IMR-90 (cell line): ENCODE results near the gene MIER2. TPM values are rescaled to one million over a fixed set of nuclear protein-coding genes. Genes with fewer than 3 reads are reported as not detected.
A peak's percentile ranks its signal among the peaks of the same experiment; 100 is the strongest.

Experiments used
- ATAC-seq: fragments of 200-7000 bp; cut with Tn5 transposase; 2 replicates; pipeline ENCODE4 v1.9.1; 2020; ENCODE audit warnings: low read depth, mild to moderate bottlenecking, moderate library complexity
- BruUV-seq: library from RNA; stranded (reverse); fragments of 400-500 nt; replicated peaks from 2 replicates; lab custom pipeline; 2021; lab: Mats Ljungman, UMichigan
- CTCF ChIA-PET: fragments of 300-600 bp; formaldehyde crosslinking; extraction: SDS; loops from one replicate; lab custom pipeline; 2021; ENCODE audit warnings: antibody characterized with exemption; lab: Yijun Ruan, JAX
- POLR2A ChIA-PET: fragments of 300-600 bp; sonication (Branson Sonifier 250); formaldehyde crosslinking; loops from one replicate; lab custom pipeline; 2022; ENCODE audit warnings: antibody characterized with exemption; ENCODE audit not compliant: unreplicated experiment; lab: Charles Lee
- DNase-seq: peaks from one replicate; pipeline ENCODE4 v3.0.0; 2013
- H2AFZ ChIP-seq: replicated peaks from 2 replicates; pipeline ENCODE3; 2013; ENCODE audit warnings: low read length, mild to moderate bottlenecking; ENCODE audit not compliant: poor library complexity
- H2AK5ac ChIP-seq: 2 replicates; pipeline ENCODE4 v1.6.1; 2013; ENCODE audit warnings: low read depth, low read length, inconsistent platforms
- H2AK9ac ChIP-seq: replicated peaks from 2 replicates; pipeline ENCODE3; 2013; ENCODE audit warnings: mild to moderate bottlenecking, low read depth, low read length, moderate library complexity; ENCODE audit not compliant: poor library complexity
- H2BK120ac ChIP-seq: 2 replicates; pipeline ENCODE4 v1.6.1; 2013; ENCODE audit warnings: low read depth, low read length, inconsistent platforms
- H2BK15ac ChIP-seq: 3 replicates; pipeline ENCODE4 v1.6.1; 2013; ENCODE audit warnings: low read depth, low read length, inconsistent platforms
- H2BK20ac ChIP-seq: 2 replicates; pipeline ENCODE4 v1.6.1; 2013; ENCODE audit warnings: low read depth, mild to moderate bottlenecking, inconsistent platforms, low read length, moderate library complexity
- H2BK5ac ChIP-seq: 2 replicates; pipeline ENCODE4 v1.6.1; 2013; ENCODE audit warnings: mild to moderate bottlenecking, low read depth, low read length, inconsistent platforms; ENCODE audit not compliant: poor library complexity, severe bottlenecking
- H3K14ac ChIP-seq: replicated peaks from 2 replicates; pipeline ENCODE4 v1.6.1; 2013; ENCODE audit warnings: low read depth, low read length, inconsistent platforms
- H3K18ac ChIP-seq: 2 replicates; pipeline ENCODE4 v1.6.1; 2013; ENCODE audit warnings: low read depth, low read length, control low read depth
- H3K23ac ChIP-seq: 2 replicates; pipeline ENCODE4 v1.6.1; 2013; ENCODE audit warnings: low read depth, low read length, inconsistent platforms
- H3K27ac ChIP-seq: 2 replicates; pipeline ENCODE4 v1.5.1; 2013; ENCODE audit warnings: mild to moderate bottlenecking, control low read depth, low read length; ENCODE audit not compliant: insufficient read depth
- H3K27me3 ChIP-seq: 2 replicates; pipeline ENCODE4 v1.6.1; 2013; ENCODE audit warnings: low read length; ENCODE audit not compliant: control insufficient read depth, insufficient read depth
- H3K36me3 ChIP-seq: 2 replicates; pipeline ENCODE4 v1.6.1; 2013; ENCODE audit warnings: low read length, mixed read lengths; ENCODE audit not compliant: control insufficient read depth, insufficient read depth
- H3K4ac ChIP-seq: 2 replicates; pipeline ENCODE4 v1.6.1; 2013; ENCODE audit warnings: low read depth, low read length, inconsistent platforms
- H3K4me1 ChIP-seq: 2 replicates; pipeline ENCODE4 v1.6.1; 2013; ENCODE audit warnings: low read length, mixed read lengths; ENCODE audit not compliant: control insufficient read depth, insufficient read depth
- H3K4me2 ChIP-seq: 2 replicates; pipeline ENCODE4 v1.6.1; 2013; ENCODE audit warnings: low read depth, mild to moderate bottlenecking, control low read depth, low read length, moderate library complexity
- H3K4me3 ChIP-seq: 2 replicates; pipeline ENCODE4 v1.5.1; 2013; ENCODE audit warnings: low read depth, mild to moderate bottlenecking, control low read depth, low read length, moderate library complexity; ENCODE audit not compliant: insufficient read depth
- H3K56ac ChIP-seq: 2 replicates; pipeline ENCODE4 v1.6.1; 2013; ENCODE audit warnings: low read length, inconsistent platforms; ENCODE audit not compliant: insufficient read depth; ENCODE audit errors: extremely low read depth
- H3K79me1 ChIP-seq, 2 experiments: 2 replicates each; pipeline ENCODE4 v1.6.1; 2013; ENCODE audit warnings: low read length in 2 of 2, inconsistent platforms in 1 of 2, low read depth in 1 of 2
- H3K9ac ChIP-seq: 2 replicates; pipeline ENCODE4 v1.6.1; 2013; ENCODE audit warnings: low read depth, low read length, control low read depth
- H3K9me1 ChIP-seq: 2 replicates; pipeline ENCODE4 v1.6.1; 2013; ENCODE audit warnings: low read length, inconsistent platforms; ENCODE audit not compliant: insufficient read depth
- H3K9me3 ChIP-seq: 2 replicates; pipeline ENCODE4 v1.6.1; 2013; ENCODE audit warnings: low read length; ENCODE audit not compliant: control insufficient read depth, insufficient read depth
- H4K20me1 ChIP-seq: 2 replicates; pipeline ENCODE4 v1.6.1; 2013; ENCODE audit warnings: low read length, inconsistent platforms; ENCODE audit not compliant: insufficient read depth
- H4K5ac ChIP-seq: 2 replicates; pipeline ENCODE4 v1.6.1; 2013; ENCODE audit warnings: mild to moderate bottlenecking, low read depth, low read length, control low read depth
- H4K8ac ChIP-seq, 2 experiments: 2 replicates each; pipeline ENCODE4 v1.6.1; 2013; ENCODE audit warnings: low read depth in 2 of 2, low read length in 2 of 2, control low read depth in 1 of 2, inconsistent platforms in 1 of 2
- H4K91ac ChIP-seq: 2 replicates; pipeline ENCODE4 v1.6.1; 2013; ENCODE audit warnings: low read depth, low read length, inconsistent platforms; ENCODE audit not compliant: insufficient read depth
- BHLHE40 ChIP-seq: fragments of 150-350 bp; IDR thresholded peaks from 2 replicates; pipeline ENCODE4 v1.6.1; 2016; ENCODE audit warnings: mild to moderate bottlenecking, low read depth, low read length
- CEBPB ChIP-seq: IDR thresholded peaks from 2 replicates; pipeline ENCODE4 v1.6.1; 2012; ENCODE audit warnings: low read depth, low read length, improper control_type of control experiment
- CHD1 ChIP-seq: IDR thresholded peaks from 2 replicates; pipeline ENCODE4 v1.6.1; 2012; ENCODE audit warnings: low read depth, low read length, improper control_type of control experiment
- CTCF ChIP-seq: conservative IDR thresholded peaks from 2 replicates; pipeline ENCODE4 v1.5.1; 2012; ENCODE audit warnings: mild to moderate bottlenecking, low read depth, low read length, improper control_type of control experiment
- ELK1 ChIP-seq: fragments of 150-350 bp; IDR thresholded peaks from 2 replicates; pipeline ENCODE4 v1.6.1; 2016; ENCODE audit warnings: low read depth, mild to moderate bottlenecking, low read length, moderate library complexity, borderline replicate concordance
- MAFK ChIP-seq: IDR thresholded peaks from 2 replicates; pipeline ENCODE4 v1.6.1; 2012; ENCODE audit warnings: low read depth, low read length, improper control_type of control experiment
- MAZ ChIP-seq: IDR thresholded peaks from 2 replicates; pipeline ENCODE4 v1.6.1; 2012; ENCODE audit warnings: low read depth, mild to moderate bottlenecking, low read length, improper control_type of control experiment, moderate library complexity, borderline replicate concordance
- RCOR1 ChIP-seq: IDR thresholded peaks from 2 replicates; pipeline ENCODE4 v1.6.1; 2012; ENCODE audit warnings: mild to moderate bottlenecking, low read length, improper control_type of control experiment; ENCODE audit not compliant: insufficient replicate concordance
- RFX5 ChIP-seq: IDR thresholded peaks from 2 replicates; pipeline ENCODE4 v1.8.0; 2012; ENCODE audit warnings: low read depth, mild to moderate bottlenecking, low read length, moderate library complexity
- SMC3 ChIP-seq: fragments of 150-350 bp; IDR thresholded peaks from 2 replicates; pipeline ENCODE4 v1.6.1; 2016; ENCODE audit warnings: low read depth, mild to moderate bottlenecking, antibody characterized with exemption, low read length, moderate library complexity
- USF2 ChIP-seq: fragments of 150-350 bp; IDR thresholded peaks from 2 replicates; pipeline ENCODE4 v1.6.1; 2017; ENCODE audit warnings: mild to moderate bottlenecking, antibody characterized with exemption, low read length, low read depth
- WGBS, 2 experiments: methylation state at CpG; one replicate each; pipeline versions ENCODE4 v1.1.5 to v1.1.7; 2013; ENCODE audit warnings: missing lambda C conversion rate in 2 of 2; ENCODE audit not compliant: insufficient read length in 1 of 2; ENCODE audit errors: extremely low coverage in 2 of 2; 5-methylcytosine and 5-hydroxymethylcytosine counted together
- dilution Hi-C: fragments of 300-500 bp; cut with HindIII; formaldehyde crosslinking; loops from one replicate; pipeline ENCODE4 v1.14.3; 2018; ENCODE audit warnings: low sequenced_read_pairs; ENCODE audit not compliant: unreplicated experiment
- in situ Hi-C: fragments of 300-500 bp; cut with MboI; formaldehyde crosslinking; loops from 3 replicates; pipeline ENCODE4 v1.14.3; 2019; ENCODE audit warnings: low sequenced_read_pairs, inconsistent platforms, mixed read lengths
- intact Hi-C: fragments of 100-400 bp; cut with micrococcal nuclease; formaldehyde crosslinking; loops from 2 replicates; pipeline ENCODE4 v1.10.0; 2022
- polyA plus RNA-seq, 3 experiments: library from polyadenylated mRNA; depleted of rRNA; stranded (reverse); fragments of >200 nt; gene quantifications; 2 replicates each; pipeline ENCODE4 v1.2.3, GENCODE V29; 2012; ENCODE audit warnings: low replicate concordance in 1 of 3
- total RNA-seq: library from RNA; depleted of rRNA; stranded (reverse); fragments of >200 nt; gene quantifications from 2 replicates; pipeline ENCODE4 v1.2.3, GENCODE V29; 2012

The MIER2 gene
- total and polyA plus RNA-seq, 2 of the 4 experiments (the other 2 are of a cell fraction), result 28.0 to 28.4 TPM

GRCh38 chr19:359653-359925, 15.0 kb upstream of the MIER2 start:
- Histone ChIP-seq H4K8ac (no peak overlapping the region), H3K56ac (no peak overlapping the region), H2BK15ac (no peak overlapping the region), H4K5ac (no peak overlapping the region), H3K4me1 (no peaks in the 10 kb centered on the region), H3K9me3 (no peaks in the 10 kb centered on the region; the same call in 1 of the 2 replicates), H2AK9ac (peak overlapping the region; percentile 24), H3K79me1 (no peaks in the 10 kb centered on the region), H3K23ac (no peak overlapping the region), H3K4me2 (no peak overlapping the region), H3K27ac (no peak overlapping the region), H3K27me3 (peaks cover 5% of the 10 kb centered on the region), H4K20me1 (no peaks in the 10 kb centered on the region), H2AFZ (no peak overlapping the region), H3K9me1 (no peaks in the 10 kb centered on the region), H3K18ac (no peak overlapping the region), H2BK20ac (no peak overlapping the region), H4K91ac (no peak overlapping the region), H2AK5ac (no peak overlapping the region), H3K9ac (no peak overlapping the region), H3K4me3 (no peak overlapping the region), H3K36me3 (no peaks in the 10 kb centered on the region), H3K14ac (no peak overlapping the region), H2BK120ac (no peak overlapping the region), H2BK5ac (no peak overlapping the region), H3K4ac (no peak overlapping the region)
- no TSS peak for BruUV-seq
- no peak for ATAC-seq
- DNase-seq, result no peak
- 60% methylated on average over 1 of the region's 2 CpGs; no CpG with 5 or more reads in 1 of the 2 experiments for WGBS, 2 experiments
- CTCF ChIA-PET, result no interaction called here
- intact Hi-C loops (no loop called here), dilution Hi-C loops (no loop called here), in situ Hi-C loops (no loop called here)
- no peak for TF ChIP-seq ELK1
- no peak for TF ChIP-seq SMC3
- no peak for TF ChIP-seq RCOR1
- TF ChIP-seq BHLHE40, result no peak
- no peak for TF ChIP-seq CEBPB
- TF ChIP-seq MAFK, result no peak
- no peak for TF ChIP-seq MAZ
- TF ChIP-seq USF2, result no peak
- TF ChIP-seq RFX5, result no peak
- TF ChIP-seq CHD1, result no peak
- no peak for TF ChIP-seq CTCF
- POLR2A ChIA-PET, result no interaction called here
